Stimulated activated CD4-positive, alpha-beta T cell treated with anti-CD3 and anti-CD28 coated beads, Interleukin-1b, Interleukin-23, amount 100 ng/mL, for 48 hours (primary cell): Measurements from ENCODE around the gene DOK4.
"Not testable (repeated sequence)": the region's sequence is repeated elsewhere in the genome, so short reads cannot be mapped to it uniquely, and the experiment has no call there.

Source experiments
- DNase-seq: peaks from one replicate; pipeline ENCODE4 v3.0.0-alpha.2; 2020

The DOK4 gene

GRCh38 chr16:57439947-57440346 lies 46.3 kb downstream of the DOK4 start:
- not testable (repeated sequence) for DNase-seq

DNA sequence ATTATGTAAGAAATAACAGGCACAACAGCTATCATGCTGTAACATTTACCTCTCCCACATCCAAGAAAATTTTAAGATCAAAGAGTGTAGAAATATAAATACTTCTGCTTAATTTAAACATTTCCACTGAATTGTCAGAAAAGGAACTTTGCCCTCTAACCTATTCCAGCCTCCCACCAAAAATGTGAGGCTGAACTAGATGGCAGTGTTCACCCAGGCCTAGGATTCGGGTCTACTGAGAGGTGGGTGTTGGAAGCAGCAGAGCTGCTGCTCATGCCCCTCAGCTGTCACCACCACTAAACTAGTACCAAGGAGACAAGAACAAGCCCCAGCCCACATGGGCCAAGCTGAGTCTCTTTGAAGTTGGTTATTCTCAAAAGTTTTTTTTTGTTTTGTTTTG lies 50.5 kb downstream of the DOK4 start:
- no peak for DNase-seq

GRCh38 chr16:57434003-57434402 lies 52.3 kb downstream of the DOK4 start:
- DNase-seq = no peak

DNA sequence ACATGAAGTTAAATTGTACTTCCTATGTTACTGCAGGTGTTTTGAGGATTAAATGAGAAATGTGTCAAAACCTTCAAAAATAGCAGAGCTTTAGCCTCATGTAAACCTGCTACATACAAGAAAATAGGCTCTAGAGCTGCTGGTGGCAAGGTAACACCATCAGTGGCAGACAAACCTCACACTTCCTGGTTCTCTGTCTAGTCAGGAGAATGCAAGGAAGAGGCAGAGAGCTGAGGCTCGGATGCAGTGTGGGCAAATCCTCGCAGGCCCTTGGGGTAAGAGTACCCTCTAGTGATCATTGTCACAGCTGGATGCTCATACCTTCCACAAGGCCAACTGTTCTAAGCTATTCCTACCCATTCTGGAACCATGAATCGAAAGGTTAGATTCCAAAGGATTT lies 53.3 kb downstream of the DOK4 start:
- no peak for DNase-seq

DNA sequence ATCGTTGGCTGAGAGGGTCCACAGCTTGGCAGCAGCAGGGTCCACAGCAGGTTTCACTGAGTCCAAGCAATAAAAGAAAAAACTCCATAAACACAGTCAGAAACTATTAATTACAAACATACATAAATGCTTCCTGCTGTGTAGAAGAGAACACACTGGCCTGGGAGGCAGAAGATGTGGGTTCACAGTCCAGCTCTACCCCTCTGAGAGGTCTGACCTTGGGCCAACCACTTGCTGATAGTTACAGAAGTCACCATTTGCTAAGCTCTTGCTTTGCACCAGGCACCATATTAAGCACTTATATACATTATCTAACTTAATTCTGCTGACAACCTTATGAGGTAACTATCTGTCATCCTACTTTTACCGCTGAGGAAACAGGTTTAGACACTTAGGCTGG lies 53.8 kb downstream of the DOK4 start:
- DNase-seq = no peak

DNA sequence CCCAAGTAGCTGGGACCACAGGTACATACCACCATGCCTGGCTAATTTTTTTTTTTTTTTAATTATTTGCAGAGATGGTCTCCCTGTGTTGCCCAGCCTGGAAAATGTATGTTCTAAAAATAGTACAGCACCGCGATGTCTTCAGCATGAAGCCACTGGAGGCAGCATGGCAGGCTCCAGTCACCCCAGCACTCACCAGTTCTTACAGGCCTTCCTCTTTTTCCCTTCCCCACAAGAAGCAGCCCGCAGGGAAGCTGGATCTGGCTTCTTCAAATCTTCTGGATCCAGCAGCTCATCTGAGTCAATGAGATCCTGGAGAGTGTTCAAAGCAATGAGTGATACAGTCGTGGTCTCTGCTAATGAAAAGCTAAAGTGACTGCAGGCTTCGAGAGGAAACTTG lies 55.3 kb downstream of the DOK4 start:
- DNase-seq = no peak

DNA sequence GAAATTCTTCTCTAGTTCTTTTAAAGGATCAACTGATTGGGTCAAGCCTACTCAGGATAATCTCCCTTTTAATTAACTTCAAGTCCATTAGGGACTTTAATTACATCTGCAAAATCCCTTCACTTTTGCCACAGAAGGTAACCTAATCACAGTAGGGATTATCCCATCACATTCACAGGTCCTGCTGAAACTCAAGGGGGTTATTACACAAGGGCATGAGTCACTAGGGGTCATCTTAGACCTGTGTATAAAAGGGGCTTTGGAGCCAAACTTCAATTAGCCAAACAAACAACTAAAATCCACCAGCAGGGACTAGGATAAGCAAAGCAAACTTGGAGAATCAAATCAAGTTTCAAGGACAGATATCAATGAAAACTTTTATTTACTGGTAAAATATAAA lies 58.5 kb downstream of the DOK4 start:
- no peak for DNase-seq

- no peak for DNase-seq
Observed at GRCh38 chr16:57427307-57427706, 59.0 kb downstream of the DOK4 start.

DNA sequence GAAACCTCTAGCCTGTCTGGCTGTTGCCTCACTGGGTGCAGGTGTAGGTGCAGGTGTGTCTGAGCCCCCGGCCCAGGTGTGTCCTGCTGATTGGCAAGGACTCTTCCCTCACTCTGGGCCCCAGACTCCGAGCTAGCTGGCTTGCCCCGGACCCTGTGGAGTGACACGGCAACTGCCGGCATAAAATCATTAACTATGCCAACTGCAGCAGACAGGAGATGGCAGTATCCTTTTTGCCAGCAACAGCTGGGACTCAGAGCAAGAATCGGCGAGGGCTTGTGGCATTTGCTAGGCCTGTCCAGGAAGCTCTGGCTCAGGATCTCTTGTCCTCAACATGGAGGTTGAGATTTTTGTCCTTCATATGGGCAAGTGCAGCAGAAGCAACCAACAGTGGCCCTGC lies 59.9 kb downstream of the DOK4 start:
- DNase-seq = no peak

- no peak for DNase-seq
Observed at GRCh38 chr16:57424583-57424982, 61.7 kb downstream of the DOK4 start.

DNA sequence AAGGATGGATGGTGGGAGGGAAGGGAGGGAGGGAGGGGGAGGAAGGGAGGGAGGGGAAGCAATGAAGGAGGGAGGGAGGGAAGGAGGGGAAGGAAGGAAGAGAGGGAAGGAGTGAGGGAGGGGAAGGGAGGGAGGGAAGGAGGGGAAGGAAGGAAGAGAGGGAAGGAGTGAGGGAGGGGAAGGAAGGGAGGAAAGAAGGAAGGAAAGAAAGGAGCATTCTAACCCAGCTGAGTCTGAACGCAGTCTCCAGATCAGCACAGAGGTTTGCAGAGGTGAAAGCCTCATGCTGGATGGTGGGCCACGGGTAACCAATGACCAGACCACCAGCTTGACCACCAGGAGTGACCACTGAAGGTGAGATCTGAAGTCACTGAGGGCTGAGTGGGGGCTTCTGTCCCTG lies 63.1 kb downstream of the DOK4 start:
- DNase-seq = no peak

DNA sequence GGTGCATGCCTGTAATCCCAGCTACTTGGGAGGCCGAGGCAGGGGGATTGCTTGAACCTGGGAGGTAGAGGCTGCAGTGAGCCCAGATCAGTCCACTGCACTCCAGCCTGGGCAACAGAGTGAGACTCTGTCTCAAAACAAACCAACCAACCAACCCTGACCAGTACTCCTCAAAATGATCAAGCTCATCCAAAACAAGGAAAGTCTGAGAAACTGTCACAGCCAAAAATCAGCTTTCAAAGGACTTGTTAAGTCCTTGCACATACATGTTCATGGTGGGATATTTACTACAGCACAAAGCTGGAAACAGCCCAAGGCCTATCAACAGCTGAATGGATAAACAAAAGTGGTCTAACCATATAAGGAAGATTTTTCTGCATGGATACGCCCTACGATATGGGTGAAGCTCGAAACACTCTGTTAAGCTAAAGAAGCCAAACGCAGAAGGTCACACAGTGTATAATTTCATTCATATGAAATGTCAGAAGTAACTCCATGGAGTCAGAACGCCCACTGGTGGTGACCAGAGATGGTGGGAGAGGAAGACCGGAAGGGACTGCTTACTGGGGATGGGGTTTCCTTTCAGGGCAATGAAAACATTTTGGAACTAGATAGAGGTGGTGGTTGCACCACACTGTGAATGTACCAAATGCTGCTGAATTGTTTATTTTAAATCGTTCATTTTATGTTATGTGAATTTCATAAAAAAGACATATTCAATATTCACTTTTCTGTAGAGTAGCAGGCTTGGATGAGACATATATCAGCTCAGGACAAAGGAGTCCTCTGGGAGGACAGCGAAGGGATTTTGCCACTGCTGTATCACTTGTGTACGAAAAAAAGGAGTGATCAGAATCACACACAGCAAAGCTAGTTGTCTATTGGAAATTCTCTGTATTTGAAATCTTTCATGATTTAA lies 64.0 kb downstream of the DOK4 start:
- no peak for DNase-seq
